ENCODE data around the gene VSTM2B.
"Not testable (repeated sequence)": the region's sequence is repeated elsewhere in the genome, so short reads cannot be mapped to it uniquely, and the experiment has no call there.

Gene VSTM2B

DNA sequence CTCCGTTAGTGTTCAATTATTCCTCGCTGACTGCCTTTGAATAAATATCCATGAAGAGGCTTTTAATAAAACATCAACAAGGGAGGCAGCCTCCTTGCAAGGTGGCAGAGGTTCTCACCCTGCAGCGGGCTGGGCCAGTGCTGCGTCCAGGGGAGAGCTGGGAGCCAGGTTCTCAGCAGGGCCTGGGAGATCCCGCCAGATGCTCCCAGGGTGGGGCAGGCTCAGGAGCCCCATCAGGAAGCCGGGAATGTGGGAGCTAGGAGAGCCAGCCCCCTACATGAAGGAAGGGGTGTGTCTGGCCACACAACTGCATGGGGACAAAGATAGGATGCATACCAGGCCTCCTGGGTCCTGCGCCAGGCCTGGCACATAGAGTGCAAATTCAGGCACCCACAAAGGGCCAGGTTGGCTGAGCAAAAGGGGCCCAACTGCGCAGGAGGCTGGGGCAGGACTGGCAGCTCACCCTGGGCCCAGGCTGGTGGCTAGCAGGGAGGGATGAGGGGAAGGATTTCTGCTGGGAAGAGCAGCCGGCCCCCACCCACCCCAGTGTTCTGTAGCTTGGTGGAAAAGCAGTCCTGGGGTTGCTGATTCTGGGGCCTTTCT, 22.8 kb downstream of the VSTM2B start:
- DNase-seq (ENCODE audit: low read depth): no peak
- TF ChIP-seq, protein P1, sequence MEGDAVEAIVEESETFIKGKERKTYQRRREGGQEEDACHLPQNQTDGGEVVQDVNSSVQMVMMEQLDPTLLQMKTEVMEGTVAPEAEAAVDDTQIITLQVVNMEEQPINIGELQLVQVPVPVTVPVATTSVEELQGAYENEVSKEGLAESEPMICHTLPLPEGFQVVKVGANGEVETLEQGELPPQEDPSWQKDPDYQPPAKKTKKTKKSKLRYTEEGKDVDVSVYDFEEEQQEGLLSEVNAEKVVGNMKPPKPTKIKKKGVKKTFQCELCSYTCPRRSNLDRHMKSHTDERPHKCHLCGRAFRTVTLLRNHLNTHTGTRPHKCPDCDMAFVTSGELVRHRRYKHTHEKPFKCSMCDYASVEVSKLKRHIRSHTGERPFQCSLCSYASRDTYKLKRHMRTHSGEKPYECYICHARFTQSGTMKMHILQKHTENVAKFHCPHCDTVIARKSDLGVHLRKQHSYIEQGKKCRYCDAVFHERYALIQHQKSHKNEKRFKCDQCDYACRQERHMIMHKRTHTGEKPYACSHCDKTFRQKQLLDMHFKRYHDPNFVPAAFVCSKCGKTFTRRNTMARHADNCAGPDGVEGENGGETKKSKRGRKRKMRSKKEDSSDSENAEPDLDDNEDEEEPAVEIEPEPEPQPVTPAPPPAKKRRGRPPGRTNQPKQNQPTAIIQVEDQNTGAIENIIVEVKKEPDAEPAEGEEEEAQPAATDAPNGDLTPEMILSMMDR (IDR thresholded peaks at IDR 0.05; ENCODE audit: insufficient read depth, low read depth, low read length, missing control alignments): no peak
- H3K4me3 ChIP-seq (ENCODE audit: low read depth, low read length): no peak overlapping the region

DNA sequence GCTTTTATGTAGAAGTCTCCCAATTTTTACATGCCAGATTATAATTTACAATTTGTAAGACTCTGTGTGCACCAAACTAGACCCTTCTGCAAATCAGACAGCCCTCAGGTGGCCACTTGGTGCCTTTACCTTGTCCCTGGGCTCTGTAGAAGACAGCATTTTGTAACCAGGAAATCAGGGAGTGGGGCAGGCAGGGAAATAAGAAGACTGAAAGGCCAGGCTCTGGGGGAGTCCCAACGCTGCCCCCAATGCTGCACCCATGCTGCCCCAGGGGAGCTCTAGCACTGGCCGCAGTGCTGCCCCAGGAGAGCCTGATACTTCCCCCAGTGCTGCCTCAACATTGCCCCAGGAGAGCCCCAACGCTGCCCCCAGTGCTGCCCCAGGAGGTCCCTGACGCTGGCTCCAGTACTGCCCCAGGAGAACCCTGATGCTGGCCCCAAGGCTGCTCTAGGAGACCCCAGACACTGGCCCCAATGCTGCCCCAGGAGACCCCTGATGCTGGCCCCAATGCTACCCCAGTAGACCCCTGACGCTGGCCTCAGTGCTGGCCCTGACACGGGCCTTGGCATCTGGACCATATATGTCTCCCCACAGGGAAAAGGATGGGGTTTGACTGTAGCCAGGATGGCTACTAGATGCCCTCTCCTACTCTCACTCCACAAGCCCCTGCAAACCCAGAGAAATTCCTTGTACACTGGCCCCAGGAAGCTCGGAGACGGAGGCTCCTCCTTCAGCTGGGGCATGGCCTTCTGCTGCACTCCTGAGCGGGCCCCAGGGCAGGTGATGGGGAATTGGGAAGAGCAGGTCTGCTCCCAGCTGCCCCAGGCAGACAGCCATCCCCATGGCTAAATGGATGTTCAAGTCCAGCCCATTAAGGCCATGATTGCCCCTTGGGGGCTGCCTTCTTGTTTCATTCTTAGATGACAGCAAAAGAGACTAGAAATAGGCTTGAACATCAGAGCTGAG, 23.6 kb downstream of the VSTM2B start:
- no peak overlapping the region for H3K4me3 ChIP-seq (ENCODE audit: low read depth, low read length)
- DNase-seq (ENCODE audit: low read depth): no peak
- TF ChIP-seq, protein P1 (IDR thresholded peaks at IDR 0.05; ENCODE audit: insufficient read depth, low read depth, low read length, missing control alignments): no peak

DNA sequence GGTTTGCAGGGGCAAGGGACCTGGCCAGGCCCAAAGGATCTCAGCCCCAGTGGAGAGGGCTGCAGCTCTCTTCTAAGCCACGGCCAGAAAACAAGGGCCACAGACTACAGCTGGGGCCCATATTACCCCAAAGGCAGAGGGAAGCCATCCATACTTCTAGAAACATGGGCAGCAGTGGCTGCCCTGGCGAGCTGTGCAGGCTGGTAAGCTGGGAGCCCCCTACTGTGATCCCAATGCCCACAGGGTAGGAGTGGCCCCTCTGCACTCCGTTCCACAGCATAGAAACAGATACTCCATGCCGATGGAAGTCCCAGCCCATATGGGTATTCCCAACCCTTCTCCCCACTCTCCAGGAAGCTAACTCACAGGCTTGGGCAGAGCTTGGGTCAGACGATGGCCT, 25.1 kb downstream of the VSTM2B start:
- DNase-seq (ENCODE audit: low read depth): no peak
- H3K4me3 ChIP-seq (ENCODE audit: low read depth, low read length): no peak overlapping the region
- TF ChIP-seq, protein P1 (IDR thresholded peaks at IDR 0.05; ENCODE audit: insufficient read depth, low read depth, low read length, missing control alignments): no peak

DNA sequence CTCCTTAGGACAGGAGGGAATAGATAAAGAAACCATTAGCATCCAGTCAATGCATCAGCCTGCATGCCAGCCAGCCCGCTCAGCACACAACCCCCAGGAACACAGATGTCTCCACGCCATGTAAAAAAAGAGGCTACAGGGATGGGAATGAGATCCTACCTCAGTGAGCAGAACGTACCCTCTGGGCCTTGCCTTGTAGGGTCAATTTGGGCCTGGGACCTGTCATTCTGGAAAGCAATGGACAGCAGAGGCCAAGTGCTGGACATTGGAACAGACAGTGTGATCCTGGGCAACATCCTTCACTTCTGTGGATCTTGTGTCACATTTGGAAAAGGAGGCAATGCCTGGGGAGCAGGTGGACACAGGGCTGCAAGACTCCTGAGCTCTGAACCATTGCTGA, 26.0 kb downstream of the VSTM2B start:
- DNase-seq (ENCODE audit: low read depth): no peak
- no peak overlapping the region for H3K4me3 ChIP-seq (ENCODE audit: low read depth, low read length)
- TF ChIP-seq, protein P1 (IDR thresholded peaks at IDR 0.05; ENCODE audit: insufficient read depth, low read depth, low read length, missing control alignments): no peak

DNA sequence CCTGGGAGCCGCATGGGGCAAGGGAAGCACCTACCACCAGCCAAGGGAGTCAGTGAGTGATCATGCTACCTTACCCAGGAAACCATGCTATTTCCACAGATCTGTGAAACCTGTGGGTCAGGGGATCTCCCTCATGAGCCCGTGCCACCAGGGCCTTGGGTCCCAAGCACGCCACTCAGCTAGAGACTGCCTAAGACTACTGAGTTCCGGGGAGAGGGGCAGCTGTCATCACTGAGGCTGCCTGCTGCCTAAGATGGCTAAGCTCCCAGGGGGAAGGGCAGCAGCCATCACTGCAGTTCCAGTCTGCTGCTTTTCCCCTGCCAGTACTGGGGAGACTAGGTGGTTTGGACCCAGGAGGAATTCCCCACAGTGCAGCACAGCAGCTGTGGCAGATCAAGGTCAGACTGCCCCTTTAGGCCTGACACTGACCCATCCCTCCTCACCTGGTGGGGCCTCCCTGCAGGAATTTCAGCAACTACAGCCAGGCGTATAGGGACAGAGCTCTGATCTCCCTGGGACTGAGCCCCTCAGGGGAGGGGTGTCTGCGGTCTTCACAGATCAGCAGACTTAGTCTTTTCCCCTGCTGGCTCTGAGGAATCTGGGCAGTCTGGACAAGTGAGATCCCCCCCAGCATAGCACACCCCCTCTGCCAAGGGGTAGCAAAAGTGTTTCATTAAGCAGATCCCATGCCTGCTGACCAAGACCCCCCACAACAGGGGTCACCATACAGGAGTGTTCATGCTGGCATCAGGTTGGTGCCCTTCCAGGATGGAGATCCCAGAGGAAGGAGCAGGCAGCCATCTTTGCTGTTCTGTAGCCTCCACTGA, 26.9 kb downstream of the VSTM2B start:
- peak; percentile 78 for DNase-seq (ENCODE audit: low read depth)
- TF ChIP-seq, protein P1 (IDR thresholded peaks at IDR 0.05; ENCODE audit: insufficient read depth, low read depth, low read length, missing control alignments): no peak

DNA sequence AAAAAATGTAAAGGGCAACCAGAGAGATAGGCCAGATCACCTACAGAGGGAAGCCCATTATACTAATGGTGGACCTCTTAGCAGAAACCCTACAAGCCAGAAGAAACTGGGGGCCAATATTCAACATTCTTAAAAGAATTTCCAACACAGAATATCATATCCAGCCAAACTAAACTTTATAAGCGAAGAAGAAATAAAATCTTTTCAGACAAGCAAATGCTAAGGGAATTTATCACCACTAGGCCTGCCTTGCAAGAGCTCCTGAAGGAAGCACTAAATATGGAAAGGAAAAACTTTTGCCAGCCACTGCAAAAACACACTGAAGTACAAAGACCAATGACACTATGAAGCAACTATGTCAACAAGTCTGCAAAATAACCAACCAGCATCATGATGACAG, 28.4 kb downstream of the VSTM2B start:
- TF ChIP-seq, protein P1 (IDR thresholded peaks at IDR 0.05; ENCODE audit: insufficient read depth, low read depth, low read length, missing control alignments): no peak
- no peak for DNase-seq (ENCODE audit: low read depth)
- no peak overlapping the region for H3K4me3 ChIP-seq (ENCODE audit: low read depth, low read length)

More for the DNA sequence above, 26.9 kb downstream of the VSTM2B start:
- H3K4me3 ChIP-seq (ENCODE audit: low read depth, low read length): no peak overlapping the region

DNA sequence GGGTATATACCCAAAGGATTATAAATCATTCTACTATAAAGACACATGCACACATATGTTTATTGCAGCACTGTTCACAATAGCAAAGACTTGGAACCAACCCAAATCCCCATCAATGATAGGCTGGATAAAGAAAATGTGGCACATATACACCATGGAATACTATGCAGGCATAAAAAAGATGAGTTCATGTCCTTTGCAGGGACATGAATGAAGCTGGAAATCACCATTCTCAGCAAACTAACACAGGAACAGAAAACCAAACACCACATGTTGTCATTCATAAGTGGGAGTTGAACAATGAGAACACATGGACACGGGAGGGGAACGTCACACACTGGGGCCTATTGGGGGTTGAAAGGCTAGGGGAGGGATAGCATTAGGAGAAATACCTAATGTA, 33.3 kb downstream of the VSTM2B start:
- H3K4me3 ChIP-seq (ENCODE audit: low read depth, low read length); DNase-seq (ENCODE audit: low read depth): not testable (repeated sequence)
